ENCODE data around the gene GNA14. TPM values are rescaled to one million over a fixed set of nuclear protein-coding genes. Genes with fewer than 3 reads are reported as not detected.

GNA14 gene
- total RNA-seq, 1 experiment from 2014 or later = not detected

DNA sequence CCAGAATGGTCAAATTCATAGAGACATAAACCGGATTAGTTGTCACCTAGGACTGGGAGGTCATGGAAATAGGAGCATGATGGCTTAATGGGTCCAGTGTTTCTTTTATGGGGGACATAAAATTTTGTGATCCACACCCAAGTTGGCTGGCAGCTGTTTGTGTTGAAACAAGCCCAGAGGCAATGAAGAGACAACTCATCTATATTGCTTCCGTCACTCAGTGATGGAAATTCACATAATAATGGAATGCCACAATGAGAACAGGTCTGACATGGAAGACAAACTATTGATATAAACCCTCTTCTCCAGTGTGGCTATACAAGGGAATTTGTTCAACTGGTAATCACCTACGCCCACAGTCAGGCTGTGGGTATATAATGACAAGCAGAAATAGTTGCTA, 173.2 kb downstream of the GNA14 start:
- Histone ChIP-seq H3K9ac (ENCODE audit: low read length) (no peak overlapping the region), H3K9me2 (replicated peaks; ENCODE audit: insufficient read depth, low read length) (no peaks in the 10 kb centered on the region), H3K4me1 (ENCODE audit: low read length) (peaks cover 12% of the 10 kb centered on the region), H3K4me3 (ENCODE audit: low read length) (no peak overlapping the region), H3K79me2 (ENCODE audit: low read length) (no peaks in the 10 kb centered on the region), H3K27me3 (ENCODE audit: low read length) (no peaks in the 10 kb centered on the region), H3K27ac (ENCODE audit: low read length) (no peak overlapping the region), H2AFZ (ENCODE audit: low read length) (no peak overlapping the region), H3K9me3 (ENCODE audit: low read length) (no peaks in the 10 kb centered on the region), H3K4me2 (ENCODE audit: low read depth, low read length, poor library complexity, severe bottlenecking) (no peak overlapping the region), H4K20me1 (ENCODE audit: insufficient read depth, low read depth, low read length) (no peaks in the 10 kb centered on the region), H3K36me3 (ENCODE audit: insufficient read depth, low read length) (no peaks in the 10 kb centered on the region)
- no peak for DNase-seq

DNA sequence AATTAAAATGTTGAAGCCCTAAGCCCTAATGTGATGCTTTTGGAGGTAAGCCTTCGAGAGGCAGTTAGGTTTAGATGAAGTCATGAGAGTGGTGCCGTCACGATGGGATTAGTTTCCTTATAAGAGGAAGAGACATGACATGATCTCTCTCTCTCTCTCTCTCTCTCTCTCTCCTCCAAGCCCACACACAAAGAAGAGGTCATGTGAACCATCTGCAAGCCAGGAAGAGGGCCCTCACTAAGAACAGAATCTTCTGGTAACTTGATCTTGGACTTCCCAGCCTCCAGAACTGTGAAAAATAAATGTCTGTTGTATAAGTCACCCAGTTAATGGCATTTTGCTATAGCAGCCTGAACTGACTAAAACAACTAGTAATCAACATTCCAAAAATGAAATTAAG, 175.5 kb downstream of the GNA14 start:
- no peak overlapping the region for H3K4me3 ChIP-seq (ENCODE audit: low read length)
- no peaks in the 10 kb centered on the region for H3K9me3 ChIP-seq (ENCODE audit: low read length)
- no peaks in the 10 kb centered on the region for H4K20me1 ChIP-seq (ENCODE audit: insufficient read depth, low read depth, low read length)
- no peaks in the 10 kb centered on the region for H3K79me2 ChIP-seq (ENCODE audit: low read length)
- no peak overlapping the region for H3K4me2 ChIP-seq (ENCODE audit: low read depth, low read length, poor library complexity, severe bottlenecking)
- no peak overlapping the region for H2AFZ ChIP-seq (ENCODE audit: low read length)
- no peaks in the 10 kb centered on the region for H3K9me2 ChIP-seq (replicated peaks; ENCODE audit: insufficient read depth, low read length)
- no peaks in the 10 kb centered on the region for H3K36me3 ChIP-seq (ENCODE audit: insufficient read depth, low read length)
- DNase-seq = no peak
- H3K27ac ChIP-seq (ENCODE audit: low read length) = no peak overlapping the region
- no peaks in the 10 kb centered on the region for H3K27me3 ChIP-seq (ENCODE audit: low read length)
- no peak overlapping the region for H3K9ac ChIP-seq (ENCODE audit: low read length)
- peaks cover 12% of the 10 kb centered on the region for H3K4me1 ChIP-seq (ENCODE audit: low read length)

DNA sequence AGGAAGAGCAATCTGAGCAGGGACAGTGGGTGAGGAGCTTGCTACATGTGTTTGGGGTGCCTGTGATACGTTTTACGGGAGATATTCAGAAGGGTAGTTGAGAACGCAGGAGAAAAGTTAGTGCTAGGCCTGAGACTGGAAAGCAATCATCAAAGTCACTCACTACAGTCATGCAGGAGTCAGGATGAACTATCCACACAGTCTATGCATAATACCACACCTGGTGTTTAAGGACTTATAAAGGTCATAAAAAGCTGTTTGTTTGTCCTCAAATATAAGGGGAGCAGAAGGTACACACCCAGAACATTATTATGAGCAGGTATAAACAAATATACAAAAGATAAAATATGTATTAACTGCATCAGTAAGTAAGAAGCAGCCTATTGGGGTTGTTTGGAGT, 176.6 kb downstream of the GNA14 start:
- no peaks in the 10 kb centered on the region for H3K27me3 ChIP-seq (ENCODE audit: low read length)
- H3K4me1 ChIP-seq (ENCODE audit: low read length) = peaks cover 8% of the 10 kb centered on the region
- no peaks in the 10 kb centered on the region for H3K79me2 ChIP-seq (ENCODE audit: low read length)
- H3K27ac ChIP-seq (ENCODE audit: low read length) = no peak overlapping the region
- no peaks in the 10 kb centered on the region for H3K36me3 ChIP-seq (ENCODE audit: insufficient read depth, low read length)
- no peaks in the 10 kb centered on the region for H3K9me2 ChIP-seq (replicated peaks; ENCODE audit: insufficient read depth, low read length)
- no peak overlapping the region for H2AFZ ChIP-seq (ENCODE audit: low read length)
- no peak for DNase-seq
- H3K4me3 ChIP-seq (ENCODE audit: low read length) = no peak overlapping the region
- H3K4me2 ChIP-seq (ENCODE audit: low read depth, low read length, poor library complexity, severe bottlenecking) = no peak overlapping the region
- no peaks in the 10 kb centered on the region for H4K20me1 ChIP-seq (ENCODE audit: insufficient read depth, low read depth, low read length)
- H3K9ac ChIP-seq (ENCODE audit: low read length) = no peak overlapping the region
- H3K9me3 ChIP-seq (ENCODE audit: low read length) = no peaks in the 10 kb centered on the region

DNA sequence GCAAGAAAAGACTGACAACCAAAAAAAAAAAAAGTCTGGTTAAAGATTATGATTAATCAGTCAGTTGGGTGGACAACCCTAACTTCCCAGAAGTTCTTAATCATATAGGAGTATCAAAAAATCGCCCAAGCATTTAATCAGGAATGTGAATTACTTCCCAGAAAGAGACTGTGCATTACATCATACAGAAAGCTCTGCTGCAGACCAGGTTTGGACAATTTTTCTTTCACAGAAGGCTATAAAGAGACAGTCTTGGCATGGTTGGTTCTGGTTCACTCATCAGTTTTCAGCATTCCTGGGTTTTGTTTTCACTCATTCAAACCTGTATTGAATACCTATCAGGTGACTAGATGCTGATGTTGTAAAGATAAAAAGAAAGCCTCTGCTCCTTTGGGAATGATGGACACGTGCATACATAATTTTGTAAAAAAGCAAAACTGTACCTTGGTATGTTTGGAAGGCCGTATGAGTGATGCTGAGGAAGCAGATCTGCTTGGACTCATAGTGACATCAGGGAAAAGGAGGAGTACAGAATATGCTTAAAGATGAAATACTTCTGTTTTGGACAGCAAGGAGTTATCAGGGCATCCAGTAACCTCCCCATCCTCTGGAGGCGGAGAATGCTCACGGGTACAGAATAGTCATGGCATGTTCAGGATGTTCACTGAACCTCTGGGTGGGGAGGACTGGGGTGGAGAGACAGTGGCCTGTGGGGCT, 178.4 kb downstream of the GNA14 start:
- Histone ChIP-seq H3K27ac (ENCODE audit: low read length) (no peak overlapping the region), H3K79me2 (ENCODE audit: low read length) (no peaks in the 10 kb centered on the region), H3K36me3 (ENCODE audit: insufficient read depth, low read length) (no peaks in the 10 kb centered on the region), H3K9me3 (ENCODE audit: low read length) (no peaks in the 10 kb centered on the region), H3K4me2 (ENCODE audit: low read depth, low read length, poor library complexity, severe bottlenecking) (no peak overlapping the region), H3K4me3 (ENCODE audit: low read length) (no peak overlapping the region), H3K9me2 (replicated peaks; ENCODE audit: insufficient read depth, low read length) (no peaks in the 10 kb centered on the region), H3K4me1 (ENCODE audit: low read length) (peaks cover 5% of the 10 kb centered on the region), H4K20me1 (ENCODE audit: insufficient read depth, low read depth, low read length) (no peaks in the 10 kb centered on the region), H2AFZ (ENCODE audit: low read length) (no peak overlapping the region), H3K27me3 (ENCODE audit: low read length) (no peaks in the 10 kb centered on the region), H3K9ac (ENCODE audit: low read length) (no peak overlapping the region)
- DNase-seq = no peak

DNA sequence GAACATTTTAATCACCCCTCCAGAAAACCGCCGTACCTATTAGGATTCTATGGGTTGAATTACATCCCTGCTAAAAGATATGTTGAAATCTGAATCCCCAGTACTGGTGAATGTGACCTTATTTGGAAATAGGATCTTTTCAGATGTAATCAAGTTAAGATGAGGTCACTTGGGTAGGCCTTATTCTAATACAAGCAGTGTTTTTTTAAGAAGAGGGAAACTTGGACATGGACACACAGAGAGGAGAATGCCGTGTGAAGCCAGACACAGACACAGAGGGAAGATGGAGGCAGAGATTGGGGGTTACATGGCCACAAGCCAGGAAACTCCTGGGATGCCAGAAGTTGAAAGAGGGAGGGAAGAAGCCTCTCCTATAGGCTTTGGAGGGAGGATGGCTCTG, 183.5 kb downstream of the GNA14 start:
- no peak overlapping the region for H3K4me3 ChIP-seq (ENCODE audit: low read length)
- H3K79me2 ChIP-seq (ENCODE audit: low read length) = no peaks in the 10 kb centered on the region
- no peaks in the 10 kb centered on the region for H3K27me3 ChIP-seq (ENCODE audit: low read length)
- H3K9me3 ChIP-seq (ENCODE audit: low read length) = no peaks in the 10 kb centered on the region
- H3K9ac ChIP-seq (ENCODE audit: low read length) = no peak overlapping the region
- no peaks in the 10 kb centered on the region for H3K9me2 ChIP-seq (replicated peaks; ENCODE audit: insufficient read depth, low read length)
- H2AFZ ChIP-seq (ENCODE audit: low read length) = no peak overlapping the region
- H3K27ac ChIP-seq (ENCODE audit: low read length) = no peak overlapping the region
- DNase-seq = no peak
- H4K20me1 ChIP-seq (ENCODE audit: insufficient read depth, low read depth, low read length) = no peaks in the 10 kb centered on the region
- no peaks in the 10 kb centered on the region for H3K36me3 ChIP-seq (ENCODE audit: insufficient read depth, low read length)
- peaks cover 5% of the 10 kb centered on the region for H3K4me1 ChIP-seq (ENCODE audit: low read length)
- H3K4me2 ChIP-seq (ENCODE audit: low read depth, low read length, poor library complexity, severe bottlenecking) = no peak overlapping the region

DNA sequence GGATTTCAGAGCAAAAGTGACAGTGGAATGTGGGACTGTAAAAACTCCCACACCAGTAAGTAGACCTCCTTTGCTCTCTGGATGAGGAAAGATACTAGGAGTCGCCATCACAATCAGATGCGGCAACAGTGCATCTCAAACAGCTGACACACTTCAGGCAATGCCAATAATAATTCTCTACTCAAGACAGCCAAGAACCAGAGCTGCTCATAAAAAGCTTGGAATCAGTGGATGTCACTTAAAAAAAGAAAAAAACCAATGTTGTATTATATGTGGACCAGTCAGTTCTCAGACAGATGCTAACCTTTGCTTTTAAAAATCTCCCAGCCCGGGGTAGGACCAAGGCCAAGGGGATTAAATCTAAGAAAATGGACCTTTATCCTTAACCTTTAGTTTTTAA, 185.0 kb downstream of the GNA14 start:
- H3K27ac ChIP-seq (ENCODE audit: low read length) = no peak overlapping the region
- DNase-seq = no peak
- H3K4me3 ChIP-seq (ENCODE audit: low read length) = no peak overlapping the region
- H3K27me3 ChIP-seq (ENCODE audit: low read length) = no peaks in the 10 kb centered on the region
- H3K9me2 ChIP-seq (replicated peaks; ENCODE audit: insufficient read depth, low read length) = no peaks in the 10 kb centered on the region
- H3K9ac ChIP-seq (ENCODE audit: low read length) = no peak overlapping the region
- H3K36me3 ChIP-seq (ENCODE audit: insufficient read depth, low read length) = no peaks in the 10 kb centered on the region
- no peak overlapping the region for H3K4me2 ChIP-seq (ENCODE audit: low read depth, low read length, poor library complexity, severe bottlenecking)
- H2AFZ ChIP-seq (ENCODE audit: low read length) = no peak overlapping the region
- H3K9me3 ChIP-seq (ENCODE audit: low read length) = no peaks in the 10 kb centered on the region
- H3K79me2 ChIP-seq (ENCODE audit: low read length) = no peaks in the 10 kb centered on the region
- peaks cover 5% of the 10 kb centered on the region for H3K4me1 ChIP-seq (ENCODE audit: low read length)
- H4K20me1 ChIP-seq (ENCODE audit: insufficient read depth, low read depth, low read length) = no peaks in the 10 kb centered on the region

DNA sequence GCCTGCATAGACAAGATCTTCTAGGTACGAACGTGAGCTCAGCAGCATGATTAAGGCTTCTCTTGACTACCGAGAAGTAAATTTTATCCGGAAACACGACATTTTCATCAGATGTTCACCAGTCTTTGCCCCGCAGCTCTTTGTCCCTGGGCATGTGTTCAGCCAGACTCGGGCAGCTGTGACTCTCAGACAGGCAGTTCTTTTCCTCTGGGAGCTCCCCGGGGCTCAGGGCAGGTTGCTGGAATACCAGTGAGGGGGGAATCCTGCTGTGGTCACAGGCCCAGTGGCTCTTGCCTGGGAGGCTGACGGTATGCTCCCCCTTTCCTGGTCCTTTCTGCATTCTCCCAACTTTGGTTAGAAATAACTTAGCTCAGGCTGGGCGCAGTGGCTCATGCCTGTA, 186.1 kb downstream of the GNA14 start:
- Histone ChIP-seq H3K4me1 (ENCODE audit: low read length) (peaks cover 7% of the 10 kb centered on the region), H3K9ac (ENCODE audit: low read length) (no peak overlapping the region), H3K9me2 (replicated peaks; ENCODE audit: insufficient read depth, low read length) (no peaks in the 10 kb centered on the region), H4K20me1 (ENCODE audit: insufficient read depth, low read depth, low read length) (no peaks in the 10 kb centered on the region), H3K9me3 (ENCODE audit: low read length) (no peaks in the 10 kb centered on the region), H3K36me3 (ENCODE audit: insufficient read depth, low read length) (no peaks in the 10 kb centered on the region), H3K79me2 (ENCODE audit: low read length) (no peaks in the 10 kb centered on the region), H3K4me3 (ENCODE audit: low read length) (no peak overlapping the region), H3K27me3 (ENCODE audit: low read length) (no peaks in the 10 kb centered on the region), H3K27ac (ENCODE audit: low read length) (no peak overlapping the region), H3K4me2 (ENCODE audit: low read depth, low read length, poor library complexity, severe bottlenecking) (no peak overlapping the region), H2AFZ (ENCODE audit: low read length) (no peak overlapping the region)
- DNase-seq = no peak

DNA sequence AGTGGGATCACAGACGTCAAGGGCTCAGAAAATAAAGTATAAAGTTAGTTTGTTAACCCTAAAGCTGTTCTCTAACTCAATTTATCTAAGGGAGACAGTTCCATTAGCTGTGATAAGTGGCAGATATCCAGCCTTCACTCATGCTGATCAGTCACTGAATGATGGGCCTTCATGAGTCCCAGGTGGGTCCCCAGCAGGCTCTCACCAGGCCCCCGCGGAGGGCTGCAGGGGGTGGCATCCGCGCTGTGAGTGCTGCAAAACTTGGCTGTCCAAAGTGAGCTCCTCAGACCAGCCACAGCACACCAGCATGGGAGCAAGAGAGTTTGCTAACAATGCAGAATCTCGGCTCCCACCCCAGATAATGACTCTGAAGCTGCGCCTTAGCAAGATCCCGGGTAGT, 187.2 kb downstream of the GNA14 start:
- DNase-seq = no peak
- no peak overlapping the region for H3K4me2 ChIP-seq (ENCODE audit: low read depth, low read length, poor library complexity, severe bottlenecking)
- H3K27ac ChIP-seq (ENCODE audit: low read length) = no peak overlapping the region
- H3K4me3 ChIP-seq (ENCODE audit: low read length) = no peak overlapping the region
- H3K9me3 ChIP-seq (ENCODE audit: low read length) = no peaks in the 10 kb centered on the region
- no peaks in the 10 kb centered on the region for H3K36me3 ChIP-seq (ENCODE audit: insufficient read depth, low read length)
- no peaks in the 10 kb centered on the region for H3K9me2 ChIP-seq (replicated peaks; ENCODE audit: insufficient read depth, low read length)
- peaks cover 4% of the 10 kb centered on the region for H3K4me1 ChIP-seq (ENCODE audit: low read length)
- no peaks in the 10 kb centered on the region for H4K20me1 ChIP-seq (ENCODE audit: insufficient read depth, low read depth, low read length)
- H3K79me2 ChIP-seq (ENCODE audit: low read length) = no peaks in the 10 kb centered on the region
- no peak overlapping the region for H3K9ac ChIP-seq (ENCODE audit: low read length)
- no peak overlapping the region for H2AFZ ChIP-seq (ENCODE audit: low read length)
- H3K27me3 ChIP-seq (ENCODE audit: low read length) = no peaks in the 10 kb centered on the region

Data from Karpas-422 (cell line).